ENCODE results near the gene IFI27. TPM values are rescaled to one million over a fixed set of nuclear protein-coding genes. Genes with fewer than 3 reads are reported as not detected.
A peak's percentile ranks its signal among the peaks of the same experiment; 100 is the strongest.

IFI27 gene
- total RNA-seq, 2 donors from 2014 or later: 138 to 441 TPM

DNA sequence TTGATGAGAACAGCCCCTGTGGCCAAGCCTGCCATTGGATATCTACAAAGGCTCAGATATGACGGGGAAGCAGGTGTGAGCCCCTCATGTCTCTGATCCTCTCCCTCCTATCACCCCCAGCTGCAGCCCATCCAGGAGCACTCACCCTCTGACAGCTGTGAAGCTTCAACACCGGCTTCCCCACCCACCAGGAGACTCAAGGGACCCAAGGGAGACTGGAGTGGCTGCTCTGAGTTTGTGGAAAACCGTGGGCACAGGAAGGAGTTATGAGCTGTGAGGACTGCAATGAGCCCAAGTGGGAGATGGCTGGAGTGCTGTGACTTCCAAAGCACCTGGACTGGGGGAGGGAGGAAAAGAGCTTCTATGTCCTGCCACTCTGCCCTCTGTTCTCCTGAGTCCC is 10.9 kb downstream of the IFI27 start:
- no peak for DNase-seq
- intact Hi-C loops (cut with DNase I): no loop called here
- peak in 1 of 2 donors; percentile 33 for ATAC-seq

DNA sequence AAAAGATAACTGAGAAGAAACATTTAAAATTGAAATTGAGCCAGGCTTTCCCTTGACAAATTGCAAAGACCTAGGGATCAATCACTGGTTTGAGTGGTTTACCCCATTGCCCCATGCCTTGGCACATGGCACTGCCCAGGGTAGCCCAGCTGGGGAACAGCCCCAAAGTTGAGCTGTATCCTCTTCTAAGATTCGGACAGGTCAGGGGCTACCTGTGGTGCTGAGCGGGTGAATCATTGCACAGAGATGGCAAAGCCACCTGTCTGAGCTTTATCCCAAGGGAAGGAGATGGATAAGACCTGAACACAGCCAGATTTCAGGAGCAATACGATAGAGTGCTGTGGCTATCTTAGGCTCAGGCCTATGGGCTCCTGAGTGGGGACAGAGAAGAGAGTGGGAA is 11.9 kb downstream of the IFI27 start:
- intact Hi-C loops (cut with DNase I): no loop called here
- ATAC-seq: no peak
- no peak for DNase-seq

DNA sequence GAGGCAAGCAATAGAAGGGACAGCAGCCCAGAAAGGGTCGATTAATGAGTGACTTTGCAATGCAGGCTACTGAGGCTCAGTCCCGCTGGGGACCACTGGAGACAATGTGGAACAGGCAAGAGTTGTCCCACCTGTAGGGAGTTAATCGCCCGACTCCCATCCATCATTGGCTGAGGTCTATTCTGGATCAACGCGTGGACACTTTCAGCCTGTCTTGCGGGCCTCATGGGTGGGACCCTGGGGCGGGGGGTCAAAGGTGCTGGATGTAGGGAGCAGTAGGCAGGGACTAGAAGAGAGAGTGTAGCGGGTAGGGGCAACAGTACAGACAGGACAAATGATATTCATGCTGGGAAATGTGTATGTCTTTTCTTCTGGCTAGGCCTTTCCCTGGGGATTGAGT is 12.8 kb downstream of the IFI27 start:
- intact Hi-C loops (cut with DNase I): no loop called here
- no peak for DNase-seq
- ATAC-seq: no peak

DNA sequence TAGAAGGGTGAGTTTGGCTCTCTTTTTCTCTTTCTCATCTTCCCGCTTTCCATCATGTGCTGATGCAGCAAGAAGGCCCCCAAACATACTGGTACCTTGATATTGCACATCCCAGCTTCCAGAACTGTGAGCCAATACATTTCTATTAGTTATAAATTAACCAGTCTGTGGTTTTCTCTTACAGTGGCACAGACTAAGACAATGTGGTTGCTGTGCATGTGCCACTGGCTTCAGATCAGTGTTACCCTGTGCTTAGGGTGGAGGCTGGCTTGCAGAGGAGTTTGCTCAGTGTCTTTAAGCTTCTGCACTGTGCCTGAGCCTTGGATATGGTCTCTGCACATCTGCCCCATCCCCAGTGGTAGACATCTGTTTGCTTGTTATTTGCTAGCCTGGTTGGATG is 13.3 kb downstream of the IFI27 start:
- DNase-seq (no peak), ATAC-seq (no peak)
- intact Hi-C loops (cut with DNase I): no loop called here

DNA sequence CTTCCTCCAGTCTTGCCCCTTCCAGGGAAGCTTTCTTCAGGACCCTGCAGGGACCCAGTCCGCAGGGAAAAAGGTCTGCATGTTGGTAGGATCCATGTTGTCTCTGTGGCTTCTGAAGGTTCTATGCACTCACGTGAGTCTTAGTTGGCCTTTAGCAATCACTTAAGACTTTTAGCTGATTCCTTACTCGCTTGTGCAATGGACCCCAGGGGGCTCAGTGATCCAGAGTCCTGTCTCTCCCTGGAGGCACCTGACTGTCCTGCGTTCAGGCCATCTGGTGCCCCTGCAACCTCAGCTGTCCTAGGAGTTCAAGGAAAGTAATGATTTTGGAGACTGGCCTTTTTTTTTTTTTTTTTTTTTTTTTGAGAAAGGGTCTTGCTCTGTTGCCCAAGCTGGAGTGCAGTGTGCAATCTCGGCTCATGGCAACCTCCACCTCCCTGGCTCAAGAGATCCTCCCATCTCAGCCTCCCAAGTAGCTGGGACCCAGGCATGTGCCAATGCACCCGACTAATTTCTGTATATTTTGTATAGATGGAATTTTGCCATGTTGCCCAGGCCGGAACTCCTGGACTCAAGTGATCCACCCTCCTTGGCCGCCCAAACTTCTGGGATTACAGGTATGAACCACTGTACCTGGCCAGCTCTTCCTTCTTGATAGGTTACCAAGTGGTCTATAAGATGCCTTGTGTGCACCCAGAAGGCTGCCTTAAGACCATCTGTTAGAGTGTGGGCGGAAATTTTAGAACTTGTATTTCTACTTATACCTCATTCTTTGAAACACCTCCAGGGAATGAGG is 14.2 kb downstream of the IFI27 start:
- intact Hi-C loops (cut with DNase I): no loop called here
- DNase-seq (no peak), ATAC-seq (no peak)

DNA sequence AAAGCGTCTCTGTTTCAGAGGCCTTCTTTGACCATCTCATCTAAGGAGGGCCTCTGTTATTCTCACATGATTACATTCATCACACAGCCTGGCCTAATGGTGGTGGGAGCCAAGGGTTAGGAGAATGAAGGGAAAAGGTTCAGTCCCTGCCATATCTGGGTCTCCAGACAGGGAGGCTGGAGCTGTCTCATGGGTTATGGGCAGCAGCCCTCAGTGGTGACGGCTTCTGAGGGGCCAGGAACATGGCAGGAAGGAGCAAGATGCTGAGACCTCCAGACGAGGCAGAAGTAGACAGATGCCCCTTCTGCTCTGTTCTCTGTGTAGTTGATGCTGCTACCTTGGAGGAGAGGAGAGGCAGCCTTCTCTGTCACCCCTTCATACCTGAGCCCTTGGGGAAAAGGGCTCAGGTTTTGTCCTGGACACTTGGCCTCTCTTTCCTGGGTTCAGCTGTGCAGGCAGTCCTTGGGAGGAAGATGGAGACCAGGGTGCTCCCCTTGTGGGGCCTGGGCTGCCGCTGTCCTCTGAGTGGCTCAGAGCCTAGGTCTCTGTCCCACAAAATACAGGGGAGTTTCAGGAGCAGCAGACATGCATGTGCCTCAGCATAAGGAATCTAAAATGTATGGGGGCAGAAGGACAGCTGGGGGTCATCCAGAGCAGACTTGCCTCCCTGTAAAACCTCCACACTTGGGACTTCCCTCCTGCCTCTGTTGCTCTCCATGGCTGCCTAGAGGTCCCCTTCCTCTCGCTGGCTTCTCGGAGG is 15.3 kb downstream of the IFI27 start:
- no peak for ATAC-seq
- no peak for DNase-seq
- intact Hi-C loops (cut with DNase I): no loop called here

DNA sequence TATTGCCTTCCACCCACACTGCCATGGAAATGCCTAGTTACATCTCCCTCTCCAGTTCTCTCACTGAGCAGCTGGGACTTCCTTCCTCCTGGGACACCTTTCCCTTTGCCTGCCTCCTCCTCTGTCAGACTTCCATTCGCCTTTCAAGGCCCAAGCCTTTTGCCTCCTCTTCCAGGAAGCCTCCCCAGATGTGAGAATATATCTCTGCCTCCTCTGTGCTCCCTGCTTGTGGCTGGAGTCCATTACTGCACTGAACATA is 15.8 kb downstream of the IFI27 start:
- ATAC-seq: no peak
- DNase-seq: no peak
- intact Hi-C loops (cut with DNase I): no loop called here

DNA sequence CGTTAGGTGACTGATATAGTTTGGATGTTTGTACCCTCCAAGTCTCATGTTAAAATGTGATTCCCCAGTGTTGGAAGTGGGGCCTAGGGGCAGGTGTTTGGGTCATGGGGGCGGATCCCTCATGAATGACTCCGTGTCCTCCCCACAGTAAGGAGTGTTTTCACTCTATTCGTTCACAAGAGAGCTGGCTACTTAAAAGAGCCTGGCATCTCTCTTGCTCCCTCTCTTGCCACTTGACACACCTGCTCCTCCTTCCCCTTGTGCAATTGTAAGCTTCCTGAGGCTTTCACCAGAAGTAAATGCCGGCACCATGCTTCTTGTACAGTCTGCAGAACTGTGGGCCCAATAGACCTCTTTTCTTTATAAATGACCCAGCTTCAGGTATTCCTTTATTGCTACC is 16.3 kb downstream of the IFI27 start:
- intact Hi-C loops (cut with DNase I): no loop called here
- DNase-seq (no peak), ATAC-seq (no peak)

DNA sequence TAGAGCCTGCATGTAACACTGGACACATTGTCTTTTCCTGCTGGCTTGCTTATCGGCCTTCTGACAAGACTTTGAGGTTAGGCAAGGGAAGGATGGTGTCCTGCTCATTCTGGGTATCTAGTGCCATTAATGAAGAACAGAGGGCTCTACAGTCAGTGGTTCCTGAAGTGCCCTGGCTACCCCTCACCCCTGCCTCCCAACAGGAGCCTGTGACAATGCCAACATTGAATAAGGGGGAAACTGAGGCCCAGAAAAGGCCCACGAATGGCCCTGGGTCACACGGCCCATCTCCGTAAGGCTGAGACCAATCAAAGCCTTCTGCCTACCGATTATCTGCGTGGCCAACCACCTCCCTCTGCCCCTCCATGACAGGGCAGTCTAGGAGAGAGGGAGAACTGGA is 16.8 kb downstream of the IFI27 start:
- DNase-seq: no peak
- intact Hi-C loops (cut with DNase I): no loop called here
- ATAC-seq: no peak

DNA sequence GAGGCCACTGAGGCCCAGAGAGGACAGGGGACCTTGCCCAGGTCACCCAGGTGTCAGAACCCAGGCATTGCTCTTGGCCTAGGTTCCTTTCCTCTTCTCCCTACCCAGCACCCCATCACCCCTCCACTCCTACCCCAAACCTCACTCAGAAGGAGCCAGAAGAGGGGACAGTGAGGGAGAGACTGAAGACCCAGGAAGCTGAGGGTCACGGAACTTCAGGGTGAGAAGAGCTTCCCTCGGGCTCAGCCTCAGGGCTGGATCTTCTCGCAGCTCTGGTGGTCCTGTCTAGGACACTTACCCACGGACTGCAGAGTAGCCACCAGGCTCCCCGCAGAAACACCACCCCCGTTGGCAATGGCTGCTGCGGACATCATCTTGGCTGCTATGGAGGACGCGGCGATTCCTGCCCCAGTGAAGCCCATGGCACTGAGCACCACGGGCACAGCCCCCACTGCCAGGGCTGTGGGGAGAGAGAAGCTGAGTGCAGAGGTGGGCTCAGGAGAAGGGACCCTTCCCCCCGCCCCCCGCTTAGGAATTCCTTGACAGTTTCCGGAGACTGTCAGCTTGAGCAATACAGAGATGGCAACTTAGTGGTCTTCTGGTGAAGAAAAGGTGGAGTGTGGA is 17.8 kb downstream of the IFI27 start:
- intact Hi-C loops (cut with DNase I): loop anchor here in 1 of 2 donors (2.0 kb wide), 1 partner anchor 48 kb away; the partner anchor contains the start of genes DDX24 and IFI27L1
- DNase-seq (no peak), ATAC-seq (no peak)

DNA sequence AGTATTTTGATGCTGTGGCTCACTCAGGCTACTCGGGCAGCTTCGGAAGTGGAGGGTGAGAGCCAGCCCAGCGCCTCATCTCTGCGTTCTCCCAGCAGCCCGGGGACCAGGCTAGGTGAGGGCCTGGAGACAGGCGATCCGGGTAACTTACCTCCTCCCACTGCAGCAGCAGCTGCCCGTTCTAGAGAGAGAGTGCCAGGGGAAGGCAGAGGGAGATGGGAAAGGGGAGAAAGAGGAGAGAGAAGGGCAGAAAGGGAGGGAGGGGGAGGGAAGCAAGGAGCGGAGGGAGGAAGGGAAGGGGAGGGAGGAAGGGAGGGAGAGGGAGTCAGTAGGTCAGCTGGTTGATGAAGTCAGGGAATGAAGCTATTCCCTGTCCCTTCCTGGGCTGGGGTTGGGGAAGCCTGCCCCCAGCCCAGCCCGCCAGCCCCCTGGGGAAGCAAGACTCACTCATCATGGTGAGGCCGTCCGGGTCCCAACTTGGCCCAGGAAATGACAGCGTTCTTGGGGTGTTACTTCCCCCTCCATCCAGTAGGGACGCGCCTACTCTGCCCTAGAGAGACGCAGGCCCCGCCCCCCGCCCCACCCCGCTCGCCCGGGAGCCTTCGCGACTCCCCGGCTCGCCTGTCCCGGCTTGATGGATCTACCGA is 18.7 kb downstream of the IFI27 start, which contains the start of gene IFI27L2:
Gene IFI27L2, minus strand, starts transcription at position 494 of the 647 bp plus-strand sequence. Its CDS starts 40 bp downstream, at position 454.
- DNase-seq: peak; percentile 82
- intact Hi-C loops (cut with DNase I): loop anchor here in 1 of 2 donors (2.0 kb wide), 1 partner anchor 48 kb away; the partner anchor contains the start of genes DDX24 and IFI27L1
- peak; percentile 95 to 96 for ATAC-seq

DNA sequence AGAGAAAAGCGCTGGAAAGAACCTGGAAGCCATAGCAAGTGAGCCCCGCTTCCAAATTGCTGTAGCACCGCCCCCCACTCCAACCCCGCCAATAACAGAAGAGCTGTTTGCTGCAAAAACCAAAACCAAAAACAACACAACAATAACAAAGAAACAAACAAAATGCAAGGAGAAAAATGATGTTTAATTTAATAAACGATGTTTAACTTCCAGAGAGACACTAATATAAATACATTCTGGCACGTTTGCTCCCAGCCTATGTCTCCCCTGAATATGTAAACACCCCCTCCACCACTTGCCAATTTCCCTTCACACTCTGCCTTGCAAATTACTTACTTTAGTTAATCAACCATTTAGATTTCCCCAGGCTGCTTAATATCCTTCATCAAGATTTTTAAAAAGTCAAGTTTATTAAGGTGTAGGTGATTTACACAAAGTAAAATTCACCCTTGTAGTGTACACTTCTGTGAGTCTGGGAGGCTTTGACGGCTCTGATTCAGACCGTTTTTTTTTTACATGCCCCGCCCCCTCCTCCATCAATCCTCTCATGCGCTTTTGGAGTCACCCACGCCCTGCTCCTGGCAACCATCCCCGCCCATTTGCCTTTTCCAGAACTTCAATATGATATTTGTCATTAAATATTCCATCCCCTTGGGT is 19.4 kb downstream of the IFI27 start:
- ATAC-seq (peak; percentile 50 to 81), DNase-seq (peak; percentile 79)
- intact Hi-C loops (cut with DNase I): loop anchor here in 1 of 2 donors (2.0 to 10.0 kb wide), 2 partner anchors 49 to 195 kb away; partner anchors contain the start of genes DDX24 and IFI27L1

DNA sequence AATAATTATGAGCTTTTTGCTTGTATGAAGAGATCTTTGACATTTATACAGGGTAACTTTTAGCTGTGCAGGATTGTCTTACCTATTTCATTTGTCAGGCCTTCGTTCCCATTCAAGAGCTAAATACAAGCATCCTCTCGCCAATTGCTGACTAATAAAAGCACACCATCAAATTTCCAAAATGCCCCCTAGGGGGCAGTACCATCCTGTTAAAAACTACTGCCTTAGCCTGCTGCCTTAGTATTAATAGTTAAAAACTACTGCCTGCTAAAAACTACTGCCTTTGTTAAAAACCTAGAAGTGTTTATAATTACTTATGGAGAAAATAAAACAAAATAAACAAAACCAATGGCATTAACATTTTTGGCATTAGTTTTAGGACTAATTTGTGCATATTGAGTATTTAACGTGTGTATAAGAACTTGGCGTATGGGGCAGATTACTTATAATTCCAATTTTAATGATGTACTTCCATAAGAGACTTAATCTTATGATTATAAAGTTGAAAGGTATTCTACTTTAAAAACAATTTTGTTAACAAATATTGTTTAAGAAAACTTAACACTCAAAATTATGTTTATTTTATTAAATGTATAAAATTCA is 21.9 kb downstream of the IFI27 start:
- intact Hi-C loops (cut with DNase I): loop anchor here in 1 of 2 donors (10.0 kb wide), 1 partner anchor 198 kb away; no protein-coding TSS in a partner anchor
- ATAC-seq: no peak

DNA sequence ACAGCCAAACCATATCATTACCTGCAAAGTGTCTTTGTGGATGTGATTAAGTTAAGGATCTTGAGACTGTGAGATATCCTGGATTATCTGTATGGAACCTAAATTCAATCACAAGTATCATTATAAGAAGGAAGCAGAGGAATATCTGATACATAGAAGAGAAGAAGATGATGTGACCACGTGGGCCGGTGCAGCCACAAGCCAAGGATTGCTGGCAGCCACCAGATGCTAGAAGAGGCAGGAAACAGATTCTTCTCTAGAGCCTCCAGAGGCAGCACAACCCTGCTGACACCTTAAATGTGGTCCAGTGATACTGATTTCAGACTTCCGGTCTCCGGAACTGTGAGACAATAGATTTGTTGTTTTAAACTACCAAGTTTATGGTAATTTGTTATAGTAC is 24.9 kb downstream of the IFI27 start:
- DNase-seq: no peak
- intact Hi-C loops (cut with DNase I): loop anchor here (5.0 to 10.0 kb wide), 3 partner anchors 42 to 201 kb away; no protein-coding TSS in a partner anchor
- no peak for ATAC-seq

More for the DNA sequence above, 21.9 kb downstream of the IFI27 start:
- no peak for DNase-seq

DNA sequence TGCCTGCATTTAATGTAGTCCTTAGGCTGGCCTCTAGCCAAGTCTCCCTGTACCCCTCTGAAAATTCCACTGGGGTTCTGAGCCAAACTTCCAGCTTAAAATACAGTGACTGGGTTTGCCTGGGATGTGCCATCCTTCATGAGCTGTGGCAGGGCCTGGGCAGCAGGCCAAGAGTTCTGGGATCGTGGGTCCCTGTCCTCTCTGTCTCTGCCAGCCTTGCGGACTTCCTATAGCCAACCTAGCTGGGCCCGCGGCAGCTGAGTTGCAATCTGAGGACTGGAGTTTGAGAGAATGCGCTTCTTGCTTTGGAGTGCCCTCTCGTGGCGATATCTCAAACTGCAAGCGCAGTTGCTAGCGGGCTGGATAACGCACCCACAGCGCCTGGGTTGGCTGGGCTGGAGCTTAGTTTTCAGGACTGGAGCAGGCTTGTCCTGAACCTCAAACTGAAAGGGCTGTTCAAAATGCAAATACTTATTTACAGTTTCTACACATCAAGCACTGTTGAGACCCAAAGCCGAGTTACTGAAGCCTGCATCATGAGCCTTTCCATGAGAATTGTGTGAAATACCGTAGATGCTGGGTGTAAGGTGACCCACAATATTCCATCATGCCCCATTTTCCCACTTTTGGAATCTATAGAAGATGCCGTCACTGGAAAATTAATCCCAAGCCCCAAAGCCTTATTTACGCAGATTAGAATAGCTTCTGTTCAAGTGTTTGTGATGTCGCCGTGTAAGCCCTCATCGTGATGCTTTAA is 26.2 kb downstream of the IFI27 start:
- ATAC-seq (peak; percentile 93 to 96), DNase-seq (peak; percentile 90)
- intact Hi-C loops (cut with DNase I): loop anchor here (1.0 to 10.0 kb wide), 5 partner anchors 41 to 202 kb away; no protein-coding TSS in a partner anchor

DNA sequence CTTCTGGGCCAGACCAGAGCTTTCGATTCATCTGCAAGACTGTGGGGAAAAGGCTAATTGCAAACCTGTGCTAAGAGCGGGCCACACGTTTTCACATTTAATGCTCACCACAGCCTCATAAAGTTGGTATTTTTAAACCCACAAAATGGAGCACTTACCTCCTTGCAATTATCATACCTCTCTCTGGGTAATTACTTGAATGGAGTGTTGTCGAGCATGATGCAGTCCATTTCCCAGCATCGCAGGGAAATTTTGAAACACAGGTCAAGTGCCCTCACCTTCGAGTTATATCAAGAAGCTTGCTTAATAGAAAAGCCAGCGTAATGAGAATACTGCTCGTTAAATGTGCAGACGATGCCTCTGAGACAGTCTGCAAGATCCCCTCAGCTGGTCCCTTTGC is 27.7 kb downstream of the IFI27 start:
- intact Hi-C loops (cut with DNase I): loop anchor here (5.0 to 10.0 kb wide), 3 partner anchors 39 to 203 kb away; no protein-coding TSS in a partner anchor
- ATAC-seq (no peak), DNase-seq (no peak)

DNA sequence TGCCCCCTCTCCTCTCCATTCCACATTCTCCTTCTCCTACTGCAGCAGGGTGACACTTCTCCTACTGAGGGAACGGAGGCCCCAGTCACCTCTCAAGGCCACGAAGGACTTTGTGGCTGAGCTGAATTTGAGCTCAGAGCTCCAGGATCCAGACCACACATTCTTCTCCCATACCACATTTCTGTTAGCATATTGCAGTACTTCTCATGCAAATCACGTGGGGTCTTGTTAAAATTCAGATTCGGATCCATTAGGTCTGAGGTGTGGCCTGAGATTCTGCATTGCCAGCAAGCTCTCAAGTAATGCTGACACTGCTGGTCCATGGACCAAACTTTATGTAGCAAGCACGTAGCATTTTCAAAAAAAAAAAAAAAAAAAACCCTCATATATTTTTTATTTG is 28.5 kb downstream of the IFI27 start:
- no peak for ATAC-seq
- intact Hi-C loops (cut with DNase I): loop anchor here (5.0 to 10.0 kb wide), 3 partner anchors 38 to 204 kb away; no protein-coding TSS in a partner anchor

More for the DNA sequence above, 28.5 kb downstream of the IFI27 start:
- no peak for DNase-seq

Measured in left cardiac atrium (tissue), 4 donors.